Endothelial cell of umbilical vein (primary cell): Measurements from ENCODE around the gene RNF5.

Source experiments
- CTCF ChIP-seq, 2 donors: IDR thresholded peaks; 1 replicate in 1 of 2; 2 replicates in 1 of 2; pipeline ENCODE4 v1.5.1; 2011; ENCODE audit warnings: low read length in 2 of 2, mild to moderate bottlenecking in 2 of 2, moderate library complexity in 2 of 2, control low read depth in 1 of 2, inconsistent platforms in 1 of 2, low read depth in 1 of 2; ENCODE audit not compliant: insufficient read depth in 1 of 2; ENCODE audit errors: extremely low read depth in 1 of 2
- EZH2 ChIP-seq: IDR thresholded peaks from 2 replicates; pipeline ENCODE4 v1.6.1; 2012; ENCODE audit warnings: borderline replicate concordance, low read depth, mild to moderate bottlenecking, moderate library complexity, low read length, inconsistent platforms; ENCODE audit not compliant: severe bottlenecking
- FOS ChIP-seq: IDR thresholded peaks from 2 replicates; pipeline ENCODE4 v1.6.1; 2011; ENCODE audit warnings: mild to moderate bottlenecking, low read length, moderate library complexity, borderline replicate concordance; ENCODE audit not compliant: insufficient read depth
- GATA2 ChIP-seq: IDR thresholded peaks from 2 replicates; pipeline ENCODE4 v1.7.0; 2011; ENCODE audit warnings: low read depth, mild to moderate bottlenecking, moderate library complexity, mixed read lengths, low read length; ENCODE audit not compliant: insufficient read length, insufficient read depth
- JUN ChIP-seq: IDR thresholded peaks from 2 replicates; pipeline ENCODE4 v1.6.1; 2011; ENCODE audit warnings: borderline replicate concordance, low read depth; ENCODE audit not compliant: insufficient read length, insufficient read depth
- MYC ChIP-seq: IDR thresholded peaks from one replicate; pipeline ENCODE4 v1.6.1; 2011; ENCODE audit warnings: mild to moderate bottlenecking, low read depth, low read length
- POLR2A ChIP-seq: IDR thresholded peaks from 2 replicates; pipeline ENCODE4 v1.6.1; 2012; ENCODE audit warnings: low read depth, mild to moderate bottlenecking, control low read depth, low read length

GRCh38 chr6:32189069-32189741 is 11.0 kb downstream of the RNF5 start:
- TF ChIP-seq CTCF (IDR thresholded peaks at IDR 0.05; ENCODE audit: extremely low read depth in 1 of 2, insufficient read depth in 1 of 2, low read depth in 1 of 2, low read length in 2 of 2) (no peak), JUN (no peak), MYC (no peak), EZH2 (no peak), POLR2A (no peak), GATA2 (no peak), FOS (no peak)
